Fibroblast of pulmonary artery (primary cell): ENCODE data around the gene BCL11A.

ENCODE experiments used
- DNase-seq: peaks from one replicate; pipeline ENCODE4 v3.0.0-alpha.2; 2010; ENCODE audit warnings: low read depth
- H3K4me3 ChIP-seq: replicated peaks from 2 replicates; pipeline ENCODE4 v1.5.1; 2011; ENCODE audit warnings: low read depth, mild to moderate bottlenecking, control low read depth, low read length, moderate library complexity
- TF ChIP-seq, protein P1 (sequence below): IDR thresholded peaks from 2 replicates; pipeline ENCODE4 v1.5.1; 2011; ENCODE audit warnings: mild to moderate bottlenecking, control low read depth, low read length, inconsistent platforms; ENCODE audit errors: missing control alignments

The BCL11A gene

DNA sequence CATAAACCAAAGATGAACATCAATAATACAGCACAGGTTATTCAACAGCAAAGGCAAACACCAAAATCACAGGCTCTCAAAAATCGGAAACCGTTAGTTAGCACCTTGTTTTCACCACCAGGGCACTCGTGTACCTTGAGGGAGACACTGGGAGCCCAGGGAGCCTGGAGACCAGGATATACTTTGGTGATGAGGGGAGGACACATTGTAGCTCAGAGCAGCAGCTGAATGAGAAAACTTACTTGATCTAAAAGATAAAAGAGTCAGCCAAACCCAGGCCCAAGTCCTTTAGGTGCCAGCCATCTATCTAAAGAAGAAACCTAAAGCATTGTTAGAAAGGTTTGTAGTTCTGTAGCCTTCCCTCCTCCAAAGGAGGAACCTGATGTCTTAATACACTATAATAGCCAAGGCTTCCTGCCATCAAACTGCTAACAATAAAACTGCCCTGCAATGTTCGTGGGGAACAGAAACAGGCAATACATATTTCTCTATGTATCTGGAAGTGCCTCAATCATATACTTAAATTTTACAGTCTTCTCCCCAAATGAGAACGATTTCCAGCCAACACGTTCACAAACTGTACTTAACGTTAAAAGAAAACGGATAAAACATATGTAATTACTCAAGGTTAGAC is 19.3 kb downstream of the BCL11A start:
- DNase-seq = no peak
- no peak overlapping the region for H3K4me3 ChIP-seq
- TF ChIP-seq, protein P1, sequence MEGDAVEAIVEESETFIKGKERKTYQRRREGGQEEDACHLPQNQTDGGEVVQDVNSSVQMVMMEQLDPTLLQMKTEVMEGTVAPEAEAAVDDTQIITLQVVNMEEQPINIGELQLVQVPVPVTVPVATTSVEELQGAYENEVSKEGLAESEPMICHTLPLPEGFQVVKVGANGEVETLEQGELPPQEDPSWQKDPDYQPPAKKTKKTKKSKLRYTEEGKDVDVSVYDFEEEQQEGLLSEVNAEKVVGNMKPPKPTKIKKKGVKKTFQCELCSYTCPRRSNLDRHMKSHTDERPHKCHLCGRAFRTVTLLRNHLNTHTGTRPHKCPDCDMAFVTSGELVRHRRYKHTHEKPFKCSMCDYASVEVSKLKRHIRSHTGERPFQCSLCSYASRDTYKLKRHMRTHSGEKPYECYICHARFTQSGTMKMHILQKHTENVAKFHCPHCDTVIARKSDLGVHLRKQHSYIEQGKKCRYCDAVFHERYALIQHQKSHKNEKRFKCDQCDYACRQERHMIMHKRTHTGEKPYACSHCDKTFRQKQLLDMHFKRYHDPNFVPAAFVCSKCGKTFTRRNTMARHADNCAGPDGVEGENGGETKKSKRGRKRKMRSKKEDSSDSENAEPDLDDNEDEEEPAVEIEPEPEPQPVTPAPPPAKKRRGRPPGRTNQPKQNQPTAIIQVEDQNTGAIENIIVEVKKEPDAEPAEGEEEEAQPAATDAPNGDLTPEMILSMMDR = no peak

DNA sequence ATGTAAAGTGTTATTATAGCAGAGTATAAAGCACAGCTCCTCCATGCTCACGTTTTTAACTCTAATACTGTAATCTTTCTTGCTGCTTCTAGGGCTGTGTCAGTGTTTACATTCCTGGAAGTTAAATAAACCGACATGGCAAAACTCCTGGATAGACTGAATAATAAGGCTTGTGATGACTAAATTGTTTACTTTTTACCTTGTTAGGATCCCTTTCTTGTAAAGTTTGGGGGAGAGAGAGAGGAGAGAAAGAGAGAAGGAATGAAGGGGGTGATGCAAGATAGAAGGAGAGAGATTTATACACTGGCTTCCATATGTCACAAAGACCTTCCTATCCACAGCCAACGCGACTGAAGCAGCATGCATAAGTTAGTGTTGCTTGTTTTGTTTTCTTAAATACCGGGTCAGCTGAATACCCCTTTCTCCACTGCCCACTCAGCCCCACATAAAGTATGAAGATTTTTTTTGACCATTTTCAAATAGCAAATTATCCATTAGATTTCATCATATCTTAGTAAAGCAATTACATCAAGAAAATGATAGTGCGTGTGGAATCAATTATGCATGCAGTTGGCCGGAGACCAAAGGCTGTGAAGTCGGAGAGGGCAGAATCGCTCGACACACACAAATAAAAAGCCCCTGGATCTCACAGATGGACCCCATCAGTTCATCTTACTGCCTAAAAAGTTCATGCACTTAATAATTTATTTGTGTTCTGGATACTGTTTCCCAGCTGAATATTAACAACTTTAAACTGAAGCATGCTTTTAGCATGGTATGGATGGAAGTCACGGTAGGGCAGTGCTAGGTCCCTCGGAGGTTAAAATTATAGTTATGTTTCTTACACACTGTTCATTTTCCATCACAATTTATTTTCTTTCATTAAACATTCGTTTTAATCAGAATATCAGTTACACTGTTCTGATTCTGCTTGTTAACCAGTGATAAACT is 20.1 kb downstream of the BCL11A start:
- DNase-seq = no peak
- TF ChIP-seq, protein P1 = no peak

DNA sequence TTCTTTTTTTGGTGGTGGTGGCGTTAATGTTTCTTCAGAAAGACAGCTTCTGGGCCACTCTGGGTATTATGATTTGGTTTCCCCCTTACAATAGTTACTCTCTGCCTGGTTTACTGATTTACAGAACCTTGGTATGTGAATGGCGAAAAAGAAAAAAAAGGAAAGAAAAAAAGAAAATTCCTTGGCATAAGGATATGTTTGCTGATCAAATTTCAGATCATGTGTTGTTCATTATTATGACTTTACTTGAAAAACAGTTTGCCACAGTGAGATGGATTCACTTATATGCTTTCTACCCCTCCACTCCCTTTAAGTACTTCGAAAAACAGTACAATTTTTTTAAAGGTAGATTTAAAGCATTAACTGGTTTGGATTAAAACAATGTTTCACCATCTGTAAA is 21.0 kb downstream of the BCL11A start:
- no peak for DNase-seq
- H3K4me3 ChIP-seq = no peak overlapping the region
- TF ChIP-seq, protein P1 = no peak

More for the DNA sequence above, 20.1 kb downstream of the BCL11A start:
- H3K4me3 ChIP-seq = no peak overlapping the region

DNA sequence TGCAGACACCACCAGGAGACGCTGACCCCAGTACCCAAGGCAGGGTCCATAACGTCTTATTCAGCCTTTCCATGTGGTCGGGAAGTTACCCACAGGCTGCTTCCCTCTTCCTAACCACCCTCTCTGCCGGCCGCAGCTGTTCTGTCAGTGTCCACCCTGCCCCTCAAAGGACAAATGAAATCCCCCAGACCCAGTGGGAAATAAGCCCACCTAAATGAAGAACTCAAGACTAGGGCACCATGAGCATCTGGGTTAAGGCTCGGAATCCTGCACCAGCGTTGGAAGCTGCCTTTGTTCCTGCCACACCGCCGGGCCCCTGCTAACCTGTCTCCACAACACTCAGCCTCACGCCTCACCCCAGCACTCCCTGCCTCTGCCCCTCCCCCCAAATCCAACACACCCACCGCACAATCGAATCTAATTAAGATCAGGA is 21.7 kb downstream of the BCL11A start:
- no peak overlapping the region for H3K4me3 ChIP-seq
- DNase-seq = no peak
- TF ChIP-seq, protein P1 = no peak

DNA sequence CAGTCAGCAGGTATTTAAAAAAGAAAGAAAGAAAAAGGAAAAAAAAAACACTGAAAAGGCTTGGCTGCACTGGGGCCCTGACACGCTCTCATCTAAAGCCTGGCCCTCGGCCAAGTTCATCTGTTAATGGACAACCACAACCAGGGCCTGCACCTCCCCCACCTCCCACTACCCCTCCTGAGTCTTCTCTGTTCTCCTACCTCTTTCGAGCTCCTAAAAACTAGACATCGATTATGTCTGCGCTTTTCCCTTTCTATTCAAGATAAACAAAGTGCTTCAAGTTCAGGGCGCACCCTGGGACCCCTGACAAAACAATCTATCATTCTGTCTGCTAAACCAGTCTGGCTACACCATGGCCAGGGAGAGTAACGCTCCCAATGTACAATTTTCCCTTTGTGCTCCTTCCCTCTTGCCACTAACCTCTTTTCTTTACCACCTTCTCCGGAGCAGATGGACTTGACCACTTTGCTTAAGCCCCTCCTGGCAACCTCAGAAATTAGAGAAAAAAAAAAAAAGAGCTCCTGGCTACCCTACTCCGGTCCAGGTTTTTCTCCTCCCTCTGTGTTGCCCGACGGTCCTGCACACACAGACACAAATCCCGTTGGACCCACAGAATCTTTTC is 22.7 kb downstream of the BCL11A start:
- TF ChIP-seq, protein P1 = no peak
- no peak for DNase-seq
- no peak overlapping the region for H3K4me3 ChIP-seq

DNA sequence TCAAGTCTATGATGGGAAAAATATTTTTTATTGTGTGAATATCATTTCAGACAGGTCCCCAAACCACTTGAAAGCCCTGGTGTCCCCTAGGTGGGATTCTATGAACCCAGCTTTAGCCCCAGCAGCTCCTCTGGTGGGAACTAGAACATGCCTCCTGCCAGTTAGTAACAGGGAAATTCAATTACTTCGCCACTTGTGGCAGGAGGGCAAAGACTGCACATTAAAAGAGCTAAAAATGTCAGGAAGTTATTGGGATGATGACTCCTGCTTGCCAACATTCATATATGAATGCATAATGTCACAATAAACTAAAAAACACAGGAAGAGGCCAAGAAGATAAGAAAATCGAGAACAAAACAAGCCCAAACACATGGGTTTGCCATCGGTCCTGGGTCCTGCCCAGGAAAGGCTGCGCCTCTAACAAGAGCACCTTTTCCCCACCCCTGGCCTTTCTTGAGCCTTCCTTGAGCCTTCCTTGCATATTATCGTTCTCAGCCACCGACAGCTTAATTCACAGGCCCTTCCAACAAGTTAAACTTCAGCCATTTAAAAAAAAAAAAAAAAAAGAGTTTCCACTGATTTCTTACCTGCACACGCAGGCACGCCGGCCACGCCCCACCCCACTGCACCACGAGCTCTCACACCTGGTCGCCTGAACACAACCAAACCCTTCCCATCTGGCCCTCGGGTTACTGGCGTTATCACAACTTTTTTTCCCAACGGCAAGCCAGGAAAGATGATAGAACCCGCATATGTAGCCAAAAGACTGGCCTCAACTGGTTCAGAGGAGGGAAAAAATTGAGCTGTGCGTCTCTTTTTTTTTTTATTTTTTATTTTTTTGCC is 23.4 kb downstream of the BCL11A start:
- TF ChIP-seq, protein P1 = no peak
- no peak overlapping the region for H3K4me3 ChIP-seq
- DNase-seq = no peak
